ENCODE results near the gene SYT12. TPM values are rescaled to one million over a fixed set of nuclear protein-coding genes. Genes with fewer than 3 reads are reported as not detected.

Gene SYT12
- total RNA-seq, 4 donors from 2014 or later: 0.33 to 0.64 TPM; not detected in 2

- ATAC-seq (no peak), DNase-seq (no peak)
- in situ Hi-C loops (cut with MboI; ENCODE audit: low sequenced_read_pairs in 4 of 4) (no loop called here), intact Hi-C loops (cut with DNase I; ENCODE audit: low total_unique reads) (no loop called here)
- Histone ChIP-seq H3K27ac (no peak overlapping the region), H3K36me3 (no peaks in the 10 kb centered on the region), H3K4me1 (no peaks in the 10 kb centered on the region), H3K9me3 (no peaks in the 10 kb centered on the region), H3K27me3 (no peaks in the 10 kb centered on the region), H3K4me3 (no peak overlapping the region)
- TF ChIP-seq CTCF (IDR thresholded peaks at IDR 0.05 in 4 of 5, conservative IDR thresholded peaks at IDR 0.05 in 1 of 5): no peak
- TF ChIP-seq POLR2A (IDR thresholded peaks at IDR 0.05): no peak
These were observed 17.2 kb downstream of the SYT12 start for GRCh38 chr11:67040147-67040546.

- ATAC-seq (no peak), DNase-seq (no peak)
- no peaks in the 10 kb centered on the region for H3K4me1 ChIP-seq
- no peak overlapping the region for H3K27ac ChIP-seq
- in situ Hi-C loops (cut with MboI; ENCODE audit: low sequenced_read_pairs in 4 of 4): no loop called here
- TF ChIP-seq POLR2A (IDR thresholded peaks at IDR 0.05) (no peak), CTCF (IDR thresholded peaks at IDR 0.05 in 4 of 5, conservative IDR thresholded peaks at IDR 0.05 in 1 of 5) (no peak)
- no peaks in the 10 kb centered on the region for H3K9me3 ChIP-seq
- H3K36me3 ChIP-seq: no peaks in the 10 kb centered on the region
- intact Hi-C loops (cut with DNase I; ENCODE audit: low total_unique reads): no loop called here
- no peak overlapping the region for H3K4me3 ChIP-seq
- H3K27me3 ChIP-seq: no peaks in the 10 kb centered on the region
These were observed 18.7 kb downstream of the SYT12 start for GRCh38 chr11:67041602-67042001.

- in situ Hi-C loops (cut with MboI; ENCODE audit: low sequenced_read_pairs in 4 of 4): no loop called here
- TF ChIP-seq POLR2A (IDR thresholded peaks at IDR 0.05) (no peak), CTCF (IDR thresholded peaks at IDR 0.05 in 4 of 5, conservative IDR thresholded peaks at IDR 0.05 in 1 of 5) (no peak)
These were observed 20.8 kb downstream of the SYT12 start for GRCh38 chr11:67043572-67044349.

GRCh38 chr11:67044496-67044895 lies 21.6 kb downstream of the SYT12 start:
- DNase-seq (no peak), ATAC-seq (no peak)
- intact Hi-C loops (cut with DNase I; ENCODE audit: low total_unique reads): no loop called here
- Histone ChIP-seq H3K4me3 (no peak overlapping the region), H3K4me1 (no peaks in the 10 kb centered on the region), H3K36me3 (no peaks in the 10 kb centered on the region), H3K27me3 (no peaks in the 10 kb centered on the region), H3K27ac (no peak overlapping the region), H3K9me3 (no peaks in the 10 kb centered on the region)
- in situ Hi-C loops (cut with MboI; ENCODE audit: low sequenced_read_pairs in 4 of 4): no loop called here
- TF ChIP-seq POLR2A (IDR thresholded peaks at IDR 0.05) (no peak), CTCF (IDR thresholded peaks at IDR 0.05 in 4 of 5, conservative IDR thresholded peaks at IDR 0.05 in 1 of 5) (no peak)

More at GRCh38 chr11:67043572-67044349, 20.8 kb downstream of the SYT12 start:
- Histone ChIP-seq H3K4me1 (no peaks in the 10 kb centered on the region), H3K4me3 (no peak overlapping the region), H3K36me3 (no peaks in the 10 kb centered on the region), H3K27me3 (no peaks in the 10 kb centered on the region), H3K27ac (no peak overlapping the region), H3K9me3 (no peaks in the 10 kb centered on the region)
- ATAC-seq (no peak), DNase-seq (no peak)
- intact Hi-C loops (cut with DNase I; ENCODE audit: low total_unique reads): no loop called here
